Left lobe of liver (tissue), 2 donors: ENCODE results near the gene ATP6V1B1. TPM values are rescaled to one million over a fixed set of nuclear protein-coding genes. Genes with fewer than 3 reads are reported as not detected.
"Not testable (repeated sequence)": the region's sequence is repeated elsewhere in the genome, so short reads cannot be mapped to it uniquely, and the experiment has no call there.

Source experiments
- ATAC-seq: fragments of 200-7000 bp; cut with Tn5 transposase; one replicate; pipeline ENCODE4 v1.9.1; 2020; ENCODE audit warnings: mild to moderate bottlenecking, moderate library complexity
- DNase-seq: peaks from one replicate; pipeline ENCODE4 v3.0.0-alpha.2; 2020; ENCODE audit warnings: low spot score
- total RNA-seq: library from RNA; stranded (reverse); gene quantifications from one replicate; pipeline ENCODE4 v1.2.1, GENCODE V29; 2021
- donor health status: DM: no; HTN: no; CAD: no; lungs with moderate emphysema.
- donor health status: DM: no; HTN: yes; CAD: no.

Gene ATP6V1B1
- total RNA-seq, 1 donor from 2014 or later = not detected

GRCh38 chr2:71001981-71002570, 66.4 kb downstream of the ATP6V1B1 start:
- no peak for ATAC-seq
- peak; percentile 42 for DNase-seq

- no peak for DNase-seq
- ATAC-seq = no peak
These were observed 67.7 kb downstream of the ATP6V1B1 start for GRCh38 chr2:71003396-71003795.

GRCh38 chr2:71003966-71004755, 68.5 kb downstream of the ATP6V1B1 start:
- no peak for ATAC-seq
- DNase-seq = no peak

- no peak for DNase-seq
- no peak for ATAC-seq
These were observed 69.2 kb downstream of the ATP6V1B1 start for GRCh38 chr2:71004857-71005256.

- no peak for ATAC-seq
- DNase-seq = no peak
These were observed 69.8 kb downstream of the ATP6V1B1 start for GRCh38 chr2:71005271-71006202.

- no peak for DNase-seq
- ATAC-seq = no peak
These were observed 70.6 kb downstream of the ATP6V1B1 start for GRCh38 chr2:71006323-71006722.

GRCh38 chr2:71006955-71007799, 71.5 kb downstream of the ATP6V1B1 start:
- ATAC-seq = no peak
- DNase-seq = no peak

GRCh38 chr2:71008342-71008741, 72.6 kb downstream of the ATP6V1B1 start:
- DNase-seq = no peak
- no peak for ATAC-seq

- not testable (repeated sequence) for ATAC-seq, DNase-seq
These were observed 76.1 kb downstream of the ATP6V1B1 start for GRCh38 chr2:71011786-71012185.

Other genes starting within 250 kb of the ATP6V1B1 start
- 0.33 TPM for gene ADD2, start 167.7 kb upstream of the ATP6V1B1 start, total RNA-seq
- not detected for gene FIGLA, start 145.3 kb upstream of the ATP6V1B1 start, total RNA-seq
- gene CLEC4F, start 115.3 kb upstream of the ATP6V1B1 start, total RNA-seq = not detected
- not detected for gene CD207, start 100.1 kb upstream of the ATP6V1B1 start, total RNA-seq
- not detected for gene VAX2, start 35.3 kb upstream of the ATP6V1B1 start, total RNA-seq
- 0.35 TPM for gene ANKRD53, start 42.7 kb downstream of the ATP6V1B1 start, total RNA-seq
- 36.4 TPM for gene TEX261, start 59.0 kb downstream of the ATP6V1B1 start, total RNA-seq
- 32.0 TPM for gene NAGK, start 132.7 kb downstream of the ATP6V1B1 start, total RNA-seq
- 33.4 TPM for gene MCEE, start 194.3 kb downstream of the ATP6V1B1 start, total RNA-seq
- gene MPHOSPH10, start 194.7 kb downstream of the ATP6V1B1 start, total RNA-seq = 12.5 TPM